NCI-H2029 (cell line): Measurements from ENCODE around the gene CFAP43.
"Not testable (repeated sequence)": the region's sequence is repeated elsewhere in the genome, so short reads cannot be mapped to it uniquely, and the experiment has no call there.

Experiments used
- DNase-seq: peaks from one replicate; lab custom pipeline; 2025; lab: John Stamatoyannopoulos, UW

CFAP43 gene

GRCh38 chr10:104220522-104220921, 11.6 kb downstream of the CFAP43 start:
- no peak for DNase-seq

GRCh38 chr10:104218751-104219150, 13.4 kb downstream of the CFAP43 start:
- no peak for DNase-seq

DNA sequence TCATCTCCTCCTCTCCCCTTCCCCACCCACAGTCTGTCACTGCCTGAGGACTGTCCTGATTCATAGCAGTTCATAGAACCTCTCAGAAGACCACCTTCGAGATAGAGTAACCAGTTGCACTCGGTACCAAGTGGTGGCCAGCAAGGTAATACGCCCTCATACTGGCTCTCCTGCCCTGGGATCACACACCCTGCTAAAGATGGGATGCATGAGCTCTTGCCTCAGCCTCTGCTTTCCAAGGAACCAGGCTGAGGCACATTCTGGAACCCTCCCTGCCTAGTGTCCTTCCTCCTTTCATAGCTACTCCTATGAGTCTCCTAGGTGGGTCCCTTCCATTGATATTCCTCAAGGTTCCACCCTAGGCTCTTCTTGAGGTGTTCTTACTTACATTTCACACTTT, 15.5 kb downstream of the CFAP43 start:
- DNase-seq: no peak

GRCh38 chr10:104209575-104210198, 22.5 kb downstream of the CFAP43 start:
- DNase-seq: no peak

DNA sequence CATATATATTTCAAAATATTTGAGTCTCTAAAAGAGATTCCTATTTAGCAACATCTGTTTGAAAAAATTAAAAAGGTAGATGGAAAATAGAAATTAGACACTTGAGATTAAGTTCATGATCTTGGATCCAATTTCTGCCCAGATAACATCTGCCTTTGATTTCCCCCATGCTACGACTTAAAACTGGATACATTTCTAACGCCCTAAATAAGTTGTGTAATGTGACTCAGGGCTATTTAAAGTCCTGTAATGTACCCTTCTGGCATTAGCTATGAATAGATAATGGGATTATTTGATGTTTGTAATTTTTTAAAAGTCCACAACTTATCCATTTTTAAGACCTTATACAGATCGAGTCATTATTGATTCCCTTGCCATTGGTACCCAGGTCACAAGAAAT, 23.4 kb downstream of the CFAP43 start:
- no peak for DNase-seq

GRCh38 chr10:104202231-104202630, 29.9 kb downstream of the CFAP43 start:
- no peak for DNase-seq

DNA sequence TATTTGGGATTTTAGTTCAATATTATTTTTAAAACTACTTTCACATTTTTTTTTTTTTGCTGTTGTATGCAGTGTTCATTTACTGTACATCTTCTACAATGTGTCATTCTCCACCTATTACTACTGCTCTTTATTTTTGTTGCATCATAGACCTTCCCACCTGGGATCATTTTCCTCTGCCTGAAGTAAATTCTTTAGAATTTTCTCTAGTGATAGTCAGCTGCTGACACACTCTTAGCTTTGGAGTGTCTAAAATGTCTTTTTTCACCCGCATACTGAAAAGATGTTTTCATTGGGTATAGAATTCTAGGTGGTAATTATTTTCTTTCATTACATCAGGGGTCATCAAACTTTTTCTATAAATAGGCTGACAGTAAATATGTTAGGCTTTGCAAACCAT, 30.5 kb downstream of the CFAP43 start:
- DNase-seq: no peak

GRCh38 chr10:104199567-104199966, 32.6 kb downstream of the CFAP43 start:
- no peak for DNase-seq

DNA sequence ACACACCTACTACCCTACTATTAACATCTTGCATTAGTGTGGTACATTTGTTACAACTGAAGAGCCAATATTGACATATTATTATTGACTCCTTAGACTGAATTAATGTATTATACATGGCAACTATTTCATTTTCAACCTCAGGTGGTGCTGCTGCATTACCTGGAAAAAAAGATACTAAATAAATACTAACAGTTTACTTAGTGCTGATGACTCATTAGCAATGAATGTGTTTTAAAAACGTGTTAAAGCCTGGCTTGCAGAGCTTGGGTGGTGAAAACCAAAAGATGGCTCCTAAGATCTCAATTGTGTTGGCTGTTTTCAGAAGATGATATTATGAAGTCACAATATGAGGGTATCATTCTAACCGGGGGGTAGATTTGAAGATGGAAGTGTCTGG, 34.8 kb downstream of the CFAP43 start:
- peak; percentile 5 for DNase-seq

DNA sequence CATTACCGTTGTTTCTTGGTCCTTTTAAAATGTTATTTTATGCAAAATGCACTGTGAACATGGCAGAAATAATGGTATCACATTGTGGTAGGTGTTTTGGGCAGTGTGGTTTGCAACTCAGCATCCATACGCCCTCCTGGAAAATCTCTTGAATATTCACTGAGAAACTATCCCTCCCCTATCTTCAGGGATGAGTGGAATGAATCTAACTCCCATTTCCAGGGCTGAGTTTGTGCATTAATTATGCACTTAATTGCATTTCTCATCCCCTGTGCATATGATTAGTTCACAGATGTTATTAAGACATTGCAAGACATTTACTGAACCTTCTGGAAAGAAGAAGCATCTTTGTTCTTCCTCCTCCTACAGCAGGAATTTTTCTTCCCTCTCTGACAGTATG, 36.5 kb downstream of the CFAP43 start:
- DNase-seq: no peak

DNA sequence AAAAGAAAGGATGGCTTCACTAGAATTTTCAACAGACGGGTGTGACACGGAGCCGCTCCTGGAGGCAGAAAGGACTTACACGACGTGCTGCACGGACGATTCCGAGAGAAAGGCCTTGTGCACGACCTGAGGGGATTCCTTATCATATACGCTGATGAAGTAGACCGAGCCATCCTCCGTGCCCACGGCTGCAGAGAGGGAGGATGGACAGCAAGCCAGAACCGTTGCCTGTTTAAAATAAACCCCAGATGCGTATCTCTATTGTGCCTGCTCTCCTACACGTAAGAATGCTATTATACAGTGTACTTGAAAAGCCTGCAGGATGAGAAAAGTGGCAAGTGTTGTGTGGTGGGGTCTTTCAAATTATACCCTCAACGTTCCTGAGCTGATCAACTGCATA, 38.4 kb downstream of the CFAP43 start:
- no peak for DNase-seq

DNA sequence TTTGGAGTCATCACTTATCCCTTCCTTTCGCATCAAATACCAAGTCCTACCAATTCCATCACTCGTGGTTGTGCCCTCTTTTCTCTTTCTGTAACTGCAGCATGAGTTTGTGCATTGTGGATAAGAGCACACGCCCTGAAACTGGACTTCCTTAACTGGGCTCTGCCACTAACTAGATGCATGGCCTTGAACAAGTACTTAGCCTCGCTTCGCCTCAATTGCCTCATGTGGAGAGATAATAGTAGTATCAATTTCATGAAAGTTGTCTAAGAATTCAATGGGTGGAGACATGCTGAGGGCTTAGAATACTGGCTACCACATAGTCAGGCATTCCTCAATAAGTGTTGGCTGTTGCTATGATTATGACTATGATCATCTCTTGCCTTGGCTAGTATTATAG, 41.5 kb downstream of the CFAP43 start:
- no peak for DNase-seq

- no peak for DNase-seq
Measured at GRCh38 chr10:104183682-104184081, 48.5 kb downstream of the CFAP43 start.

DNA sequence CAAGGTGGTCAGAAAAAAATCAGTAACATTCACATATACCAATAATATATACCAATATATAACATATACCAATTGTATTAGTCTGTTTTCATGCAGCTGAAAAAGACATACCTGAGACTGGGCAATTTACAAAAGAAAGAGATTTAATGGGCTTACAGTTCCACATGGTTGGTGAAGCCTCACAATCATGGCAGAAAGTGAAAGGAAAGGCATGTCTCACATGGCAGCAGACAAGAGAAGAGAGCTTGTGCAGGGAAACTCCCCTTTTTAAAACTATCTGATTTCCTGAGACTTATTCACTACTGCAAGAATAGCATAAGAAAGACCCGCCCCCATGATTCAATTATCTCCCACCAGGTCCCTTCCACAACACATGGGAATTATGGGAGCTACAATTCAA, 58.0 kb downstream of the CFAP43 start:
- not testable (repeated sequence) for DNase-seq

- DNase-seq: no peak
Measured at GRCh38 chr10:104170610-104171254, 61.4 kb downstream of the CFAP43 start.

DNA sequence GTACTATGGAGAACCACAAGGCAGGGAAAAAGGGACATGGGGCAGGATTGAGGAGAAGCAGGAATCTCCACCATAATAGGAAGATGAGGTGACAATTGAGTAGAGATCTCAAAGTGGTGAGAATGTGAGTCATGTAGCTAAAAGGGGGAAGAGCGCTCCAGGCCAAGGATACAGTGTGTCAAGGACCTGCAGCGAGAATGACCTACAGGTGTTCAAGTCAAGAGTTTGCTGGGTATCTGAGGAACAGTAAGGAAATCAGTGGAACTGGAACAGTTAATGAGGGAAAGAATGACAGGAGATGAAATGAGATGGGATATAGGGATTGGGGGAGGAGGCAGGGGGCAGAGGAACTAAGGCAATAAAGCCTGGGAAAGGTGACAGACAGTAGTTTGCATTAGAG, 76.6 kb downstream of the CFAP43 start:
- DNase-seq: no peak

DNA sequence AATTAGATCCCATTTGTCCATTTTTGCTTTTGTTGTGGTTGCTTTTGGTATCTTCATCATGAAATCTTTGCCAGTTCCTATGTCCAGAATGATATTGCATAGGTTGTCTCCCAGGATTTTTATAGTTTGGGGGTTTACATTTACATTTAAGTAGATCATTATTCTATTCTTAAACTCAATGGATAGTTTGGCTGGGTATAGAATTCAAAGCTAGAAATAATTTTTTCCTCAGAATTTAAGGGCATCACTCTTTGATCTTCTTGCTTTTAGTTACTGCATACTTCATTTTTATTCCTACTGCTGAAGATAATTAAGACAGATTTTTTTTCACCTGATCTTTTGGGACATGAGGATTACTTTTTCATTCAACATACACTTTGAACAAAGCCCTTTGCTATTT, 80.4 kb downstream of the CFAP43 start:
- no peak for DNase-seq

DNA sequence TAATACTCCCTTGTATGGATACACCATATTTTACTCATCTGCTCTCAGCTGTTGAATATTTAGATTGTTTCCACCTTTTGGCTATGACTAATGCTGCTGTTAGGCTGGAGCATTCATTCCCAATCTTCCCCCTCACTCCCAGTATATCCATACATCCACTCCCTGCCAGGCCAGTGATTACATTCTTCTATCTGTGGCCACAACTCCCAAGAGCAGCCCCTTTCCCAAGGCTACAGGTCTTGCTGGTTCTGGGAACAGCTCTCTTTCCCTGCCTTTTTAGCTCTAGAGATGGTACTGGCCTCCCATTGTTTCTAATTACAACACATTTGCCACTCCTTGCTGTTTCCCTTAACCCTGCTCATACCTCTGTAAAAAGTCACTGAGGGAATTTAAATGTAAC, 82.0 kb downstream of the CFAP43 start:
- DNase-seq: no peak

GRCh38 chr10:104146882-104147281, 85.3 kb downstream of the CFAP43 start:
- no peak for DNase-seq

GRCh38 chr10:104144931-104145330, 87.2 kb downstream of the CFAP43 start:
- no peak for DNase-seq

GRCh38 chr10:104143829-104144228, 88.3 kb downstream of the CFAP43 start:
- no peak for DNase-seq

GRCh38 chr10:104142081-104142480, 90.1 kb downstream of the CFAP43 start:
- DNase-seq: no peak

GRCh38 chr10:104139221-104139620, 92.9 kb downstream of the CFAP43 start:
- no peak for DNase-seq

DNA sequence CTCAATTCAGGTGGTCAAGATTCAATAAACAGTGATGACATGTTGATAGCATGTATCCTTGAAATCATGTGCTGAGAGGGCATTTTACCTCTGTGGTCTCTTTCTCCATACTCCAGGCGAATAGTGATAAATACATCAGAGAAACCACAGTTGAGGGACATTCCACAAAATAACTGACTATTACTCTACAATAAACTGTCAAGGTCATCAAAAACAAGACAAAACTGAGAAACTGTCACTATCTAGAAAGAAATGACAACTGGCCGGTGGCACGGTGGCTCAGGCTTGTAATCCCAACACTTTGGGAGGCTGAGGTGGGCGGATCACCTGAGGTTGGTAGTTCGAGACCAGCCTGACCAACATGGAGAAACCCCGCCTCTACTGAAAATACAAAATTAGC, 94.0 kb downstream of the CFAP43 start:
- no peak for DNase-seq
